CD4-positive, alpha-beta T cell treated with Interleukin-6 at 100 ng/mL for 8 hours (primary cell): ENCODE data around the gene ZFYVE19.

ENCODE experiments used
- DNase-seq: peaks from one replicate; pipeline ENCODE4 v3.0.0-alpha.2; 2020; ENCODE audit warnings: mixed read lengths, low spot score

ZFYVE19 gene

GRCh38 chr15:40815042-40815698 is 8.3 kb downstream of the ZFYVE19 start:
- DNase-seq: no peak

GRCh38 chr15:40819048-40819447 is 12.2 kb downstream of the ZFYVE19 start:
- no peak for DNase-seq

GRCh38 chr15:40821195-40821594 is 14.3 kb downstream of the ZFYVE19 start:
- DNase-seq: no peak

- DNase-seq: no peak
These were observed 16.9 kb downstream of the ZFYVE19 start for GRCh38 chr15:40823572-40824343.

GRCh38 chr15:40825661-40826422 is 19.0 kb downstream of the ZFYVE19 start:
- no peak for DNase-seq

- no peak for DNase-seq
These were observed 19.7 kb downstream of the ZFYVE19 start for GRCh38 chr15:40826423-40827075.

- DNase-seq: no peak
These were observed 21.7 kb downstream of the ZFYVE19 start, which contains the start of gene PPP1R14D for GRCh38 chr15:40828447-40829036. Gene PPP1R14D, minus strand, starts transcription at chr15:40828708. Its CDS starts 67 bp downstream, at chr15:40828641.

GRCh38 chr15:40829115-40829514 is 22.2 kb downstream of the ZFYVE19 start:
- DNase-seq: no peak

- no peak for DNase-seq
These were observed 24.0 kb downstream of the ZFYVE19 start for GRCh38 chr15:40830884-40831283.

- no peak for DNase-seq
These were observed 25.0 kb downstream of the ZFYVE19 start for GRCh38 chr15:40831861-40832260.

- no peak for DNase-seq
These were observed 26.0 kb downstream of the ZFYVE19 start for GRCh38 chr15:40832903-40833302.

- DNase-seq: no peak
These were observed 29.1 kb downstream of the ZFYVE19 start for GRCh38 chr15:40836020-40836419.

GRCh38 chr15:40838756-40839155 is 31.9 kb downstream of the ZFYVE19 start:
- DNase-seq: no peak

GRCh38 chr15:40841741-40842140 is 34.9 kb downstream of the ZFYVE19 start:
- no peak for DNase-seq

- no peak for DNase-seq
These were observed 36.5 kb downstream of the ZFYVE19 start for GRCh38 chr15:40843261-40843884.

- DNase-seq: peak; percentile 25
These were observed 37.2 kb downstream of the ZFYVE19 start, which contains the start of gene SPINT1 for GRCh38 chr15:40843885-40844695. Gene SPINT1, plus strand, starts transcription at chr15:40844048. Its CDS starts 507 bp downstream, at chr15:40844555.

- peak; percentile 14 for DNase-seq
These were observed 37.8 kb downstream of the ZFYVE19 start for GRCh38 chr15:40844696-40845030.

GRCh38 chr15:40845036-40845435 is 38.1 kb downstream of the ZFYVE19 start:
- DNase-seq: no peak

- DNase-seq: no peak
These were observed 38.8 kb downstream of the ZFYVE19 start for GRCh38 chr15:40845511-40846284.

GRCh38 chr15:40846841-40847222 is 39.9 kb downstream of the ZFYVE19 start:
- DNase-seq: no peak
